ENCODE results near the gene GIMAP5.
A peak's percentile ranks its signal among the peaks of the same experiment; 100 is the strongest.
"Not testable (repeated sequence)": the region's sequence is repeated elsewhere in the genome, so short reads cannot be mapped to it uniquely, and the experiment has no call there.

The GIMAP5 gene

GRCh38 chr7:150756166-150756565 is 18.9 kb downstream of the GIMAP5 start:
- no peaks in the 10 kb centered on the region for H3K9me3 Mint-ChIP-seq
- DNase-seq (no peak), ATAC-seq (replicated peaks) (no peak)
- H3K27ac Mint-ChIP-seq = peak overlapping the region; percentile 87 to 90
- H3K4me3 Mint-ChIP-seq = peak overlapping the region; percentile 39 to 59
- H3K27me3 Mint-ChIP-seq = no peaks in the 10 kb centered on the region
- peaks cover 27 to 41% of the 10 kb centered on the region in 2 donors for H3K4me1 Mint-ChIP-seq (ENCODE audit: low read depth in 2 of 2)
- H3K36me3 Mint-ChIP-seq (ENCODE audit: insufficient read depth) = peaks cover 18% of the 10 kb centered on the region

GRCh38 chr7:150756858-150757257 is 19.6 kb downstream of the GIMAP5 start:
- Mint-ChIP-seq H3K4me3 (peak overlapping the region; percentile 39 to 59), H3K27me3 (no peaks in the 10 kb centered on the region), H3K9me3 (no peaks in the 10 kb centered on the region), H3K27ac (peak overlapping the region; percentile 87 to 90), H3K36me3 (ENCODE audit: insufficient read depth) (peaks cover 18% of the 10 kb centered on the region), H3K4me1 (ENCODE audit: low read depth in 2 of 2) (peaks cover 27 to 41% of the 10 kb centered on the region in 2 donors)
- peak; percentile 33 to 48 (median 42) for DNase-seq
- peak; percentile 34 for ATAC-seq (replicated peaks)

- Mint-ChIP-seq H3K9me3 (no peaks in the 10 kb centered on the region), H3K4me1 (ENCODE audit: low read depth in 2 of 2) (peaks cover 17 to 25% of the 10 kb centered on the region in 2 donors), H3K4me3 (no peak overlapping the region), H3K27ac (no peak overlapping the region), H3K36me3 (ENCODE audit: insufficient read depth) (peaks cover 15% of the 10 kb centered on the region), H3K27me3 (no peaks in the 10 kb centered on the region)
- no peak for DNase-seq
- ATAC-seq (replicated peaks) = no peak
Observed at GRCh38 chr7:150759479-150759878, 22.3 kb downstream of the GIMAP5 start.

- H3K27ac Mint-ChIP-seq = no peak overlapping the region
- no peaks in the 10 kb centered on the region for H3K27me3 Mint-ChIP-seq
- H3K9me3 Mint-ChIP-seq = no peaks in the 10 kb centered on the region
- H3K4me3 Mint-ChIP-seq = no peak overlapping the region
- H3K4me1 Mint-ChIP-seq (ENCODE audit: low read depth in 2 of 2) = no peaks in the 10 kb centered on the region
- DNase-seq = no peak
- ATAC-seq (replicated peaks) = no peak
- H3K36me3 Mint-ChIP-seq (ENCODE audit: insufficient read depth) = no peaks in the 10 kb centered on the region
Observed at GRCh38 chr7:150766334-150766709, 29.1 kb downstream of the GIMAP5 start.

- Mint-ChIP-seq H3K27me3 (no peaks in the 10 kb centered on the region), H3K4me3 (no peak overlapping the region), H3K9me3 (peaks cover 0 to 5% of the 10 kb centered on the region in 2 donors), H3K36me3 (ENCODE audit: insufficient read depth) (no peaks in the 10 kb centered on the region), H3K27ac (no peak overlapping the region), H3K4me1 (ENCODE audit: low read depth in 2 of 2) (no peaks in the 10 kb centered on the region)
- DNase-seq = no peak
- ATAC-seq (replicated peaks) = no peak
Observed at GRCh38 chr7:150769768-150770167, 32.5 kb downstream of the GIMAP5 start.

GRCh38 chr7:150774131-150774530 is 36.9 kb downstream of the GIMAP5 start:
- ATAC-seq (replicated peaks); H3K4me3 Mint-ChIP-seq; H3K9me3 Mint-ChIP-seq; DNase-seq; H3K36me3 Mint-ChIP-seq (ENCODE audit: insufficient read depth); H3K27me3 Mint-ChIP-seq; H3K4me1 Mint-ChIP-seq (ENCODE audit: low read depth in 2 of 2); H3K27ac Mint-ChIP-seq: not testable (repeated sequence)

GRCh38 chr7:150778014-150778737 is 41.0 kb downstream of the GIMAP5 start:
- no peaks in the 10 kb centered on the region for H3K36me3 Mint-ChIP-seq (ENCODE audit: insufficient read depth)

GRCh38 chr7:150778738-150779301 is 41.6 kb downstream of the GIMAP5 start:
- Mint-ChIP-seq H3K36me3 (ENCODE audit: insufficient read depth) (no peaks in the 10 kb centered on the region), H3K4me1 (ENCODE audit: low read depth in 2 of 2) (peaks cover 2 to 5% of the 10 kb centered on the region in 2 donors), H3K4me3 (no peak overlapping the region), H3K27me3 (peaks cover 8 to 11% of the 10 kb centered on the region in 2 donors), H3K9me3 (peaks cover 0 to 2% of the 10 kb centered on the region in 2 donors), H3K27ac (no peak overlapping the region)
- peak; percentile 59 to 68 (median 67) for DNase-seq
- ATAC-seq (replicated peaks) = peak; percentile 65

More at GRCh38 chr7:150778014-150778737, 41.0 kb downstream of the GIMAP5 start:
- Mint-ChIP-seq H3K27me3 (peaks cover 8 to 11% of the 10 kb centered on the region in 2 donors), H3K4me1 (ENCODE audit: low read depth in 2 of 2) (peaks cover 2 to 5% of the 10 kb centered on the region in 2 donors), H3K4me3 (no peak overlapping the region), H3K9me3 (peaks cover 0 to 5% of the 10 kb centered on the region in 2 donors), H3K27ac (no peak overlapping the region)
- DNase-seq (no peak), ATAC-seq (replicated peaks) (no peak)

- Mint-ChIP-seq H3K27me3 (peaks cover 19 to 22% of the 10 kb centered on the region in 2 donors), H3K9me3 (no peaks in the 10 kb centered on the region), H3K4me1 (ENCODE audit: low read depth in 2 of 2) (peaks cover 2 to 5% of the 10 kb centered on the region in 2 donors), H3K4me3 (no peak overlapping the region), H3K27ac (no peak overlapping the region), H3K36me3 (ENCODE audit: insufficient read depth) (no peaks in the 10 kb centered on the region)
- ATAC-seq (replicated peaks) = no peak
- no peak for DNase-seq
Observed at GRCh38 chr7:150780292-150780691, 43.1 kb downstream of the GIMAP5 start.

GRCh38 chr7:150781103-150781502 is 43.9 kb downstream of the GIMAP5 start:
- Mint-ChIP-seq H3K4me3 (no peak overlapping the region), H3K27me3 (peaks cover 27 to 29% of the 10 kb centered on the region in 2 donors), H3K9me3 (no peaks in the 10 kb centered on the region), H3K4me1 (ENCODE audit: low read depth in 2 of 2) (peaks cover 4 to 5% of the 10 kb centered on the region in 2 donors), H3K27ac (no peak overlapping the region), H3K36me3 (ENCODE audit: insufficient read depth) (no peaks in the 10 kb centered on the region)
- ATAC-seq (replicated peaks) (no peak), DNase-seq (no peak)

- Mint-ChIP-seq H3K27me3 (peaks cover 28 to 29% of the 10 kb centered on the region in 2 donors), H3K36me3 (ENCODE audit: insufficient read depth) (peaks cover 2% of the 10 kb centered on the region), H3K4me1 (ENCODE audit: low read depth in 2 of 2) (peaks cover 4 to 5% of the 10 kb centered on the region in 2 donors), H3K4me3 (no peak overlapping the region), H3K27ac (no peak overlapping the region), H3K9me3 (no peaks in the 10 kb centered on the region)
- no peak for ATAC-seq (replicated peaks)
- DNase-seq = no peak
Observed at GRCh38 chr7:150781961-150782360, 44.7 kb downstream of the GIMAP5 start.

GRCh38 chr7:150784120-150784736 is 47.0 kb downstream of the GIMAP5 start:
- DNase-seq (no peak), ATAC-seq (replicated peaks) (no peak)
- no peak overlapping the region for H3K27ac Mint-ChIP-seq
- no peak overlapping the region for H3K4me3 Mint-ChIP-seq
- peaks cover 2% of the 10 kb centered on the region for H3K36me3 Mint-ChIP-seq (ENCODE audit: insufficient read depth)
- H3K27me3 Mint-ChIP-seq = peaks cover 28 to 49% of the 10 kb centered on the region in 2 donors
- H3K9me3 Mint-ChIP-seq = no peaks in the 10 kb centered on the region
- peaks cover 0 to 1% of the 10 kb centered on the region in 2 donors for H3K4me1 Mint-ChIP-seq (ENCODE audit: low read depth in 2 of 2)

GRCh38 chr7:150784954-150785353 is 47.7 kb downstream of the GIMAP5 start:
- Mint-ChIP-seq H3K36me3 (ENCODE audit: insufficient read depth) (peaks cover 2% of the 10 kb centered on the region), H3K4me3 (no peak overlapping the region), H3K4me1 (ENCODE audit: low read depth in 2 of 2) (peaks cover 0 to 1% of the 10 kb centered on the region in 2 donors), H3K27me3 (peaks cover 28 to 49% of the 10 kb centered on the region in 2 donors), H3K9me3 (no peaks in the 10 kb centered on the region), H3K27ac (no peak overlapping the region)
- ATAC-seq (replicated peaks) (no peak), DNase-seq (no peak)

Measured in effector memory CD8-positive, alpha-beta T cell (primary cell).